ENCODE measurements around the gene HHATL. TPM values are rescaled to one million over a fixed set of nuclear protein-coding genes. Genes with fewer than 3 reads are reported as not detected.

HHATL gene
- total RNA-seq, 1 experiment from 2014 or later: not detected

- intact Hi-C loops (cut with micrococcal nuclease; ENCODE audit: unreplicated experiment): no loop called here
- no peak for DNase-seq
- no peak overlapping the region for H3K27ac Mint-ChIP-seq (ENCODE audit: unreplicated experiment)
- H3K27me3 Mint-ChIP-seq (ENCODE audit: insufficient read depth, unreplicated experiment): no peaks in the 10 kb centered on the region
- no peaks in the 10 kb centered on the region for H3K36me3 ChIP-seq (ENCODE audit: control insufficient read depth, insufficient read depth, low read length)
- CTCF ChIA-PET: interaction anchor here (1.1 kb wide), 1 partner anchor 80 kb away, joined by 3 read pairs; no protein-coding TSS in a partner anchor
- POLR2A ChIA-PET: no interaction called here
- no TSS peak for BruUV-seq (replicated peaks)
- no peaks in the 10 kb centered on the region for H3K9me3 ChIP-seq
- no peaks in the 10 kb centered on the region for H3K27me3 ChIP-seq (replicated peaks; ENCODE audit: control insufficient read depth, insufficient read depth, low read length)
- H3K9me3 Mint-ChIP-seq (ENCODE audit: unreplicated experiment): no peaks in the 10 kb centered on the region
- H3K4me1 Mint-ChIP-seq (ENCODE audit: low read depth, unreplicated experiment): no peaks in the 10 kb centered on the region
- H3K4me1 ChIP-seq: no peaks in the 10 kb centered on the region
- no peak overlapping the region for H3K4me3 Mint-ChIP-seq (ENCODE audit: unreplicated experiment)
- TF ChIP-seq CTCF (IDR thresholded peaks at IDR 0.05; ENCODE audit: insufficient read depth in 1 of 2, low read depth in 1 of 2, low read length in 1 of 2, severe bottlenecking in 1 of 2, unreplicated experiment in 1 of 2): no peak
- H3K4me3 ChIP-seq (ENCODE audit: low read depth, low read length): no peak overlapping the region
- H3K36me3 Mint-ChIP-seq (ENCODE audit: insufficient read depth, unreplicated experiment): peaks cover 10% of the 10 kb centered on the region
These were observed 38.8 kb downstream of the HHATL start for GRCh38 chr3:42663581-42664437.

GRCh38 chr3:42662813-42663535 lies 39.6 kb downstream of the HHATL start:
- no peaks in the 10 kb centered on the region for H3K4me1 Mint-ChIP-seq (ENCODE audit: low read depth, unreplicated experiment)
- peaks cover 10% of the 10 kb centered on the region for H3K36me3 Mint-ChIP-seq (ENCODE audit: insufficient read depth, unreplicated experiment)
- H3K27me3 ChIP-seq (replicated peaks; ENCODE audit: control insufficient read depth, insufficient read depth, low read length): no peaks in the 10 kb centered on the region
- H3K27me3 Mint-ChIP-seq (ENCODE audit: insufficient read depth, unreplicated experiment): no peaks in the 10 kb centered on the region
- no peak overlapping the region for H3K4me3 Mint-ChIP-seq (ENCODE audit: unreplicated experiment)
- H3K4me1 ChIP-seq: no peaks in the 10 kb centered on the region
- no TSS peak for BruUV-seq (replicated peaks)
- TF ChIP-seq CTCF (IDR thresholded peaks at IDR 0.05; ENCODE audit: insufficient read depth in 1 of 2, low read depth in 1 of 2, low read length in 1 of 2, severe bottlenecking in 1 of 2, unreplicated experiment in 1 of 2): no peak
- DNase-seq: no peak
- H3K9me3 Mint-ChIP-seq (ENCODE audit: unreplicated experiment): no peaks in the 10 kb centered on the region
- no peaks in the 10 kb centered on the region for H3K9me3 ChIP-seq
- no peaks in the 10 kb centered on the region for H3K36me3 ChIP-seq (ENCODE audit: control insufficient read depth, insufficient read depth, low read length)
- POLR2A ChIA-PET: no interaction called here
- H3K27ac Mint-ChIP-seq (ENCODE audit: unreplicated experiment): no peak overlapping the region
- intact Hi-C loops (cut with micrococcal nuclease; ENCODE audit: unreplicated experiment): no loop called here
- H3K4me3 ChIP-seq (ENCODE audit: low read depth, low read length): no peak overlapping the region
- CTCF ChIA-PET: interaction anchor here (1.1 kb wide), 1 partner anchor 81 kb away, joined by 3 read pairs; no protein-coding TSS in a partner anchor

- H3K27ac Mint-ChIP-seq (ENCODE audit: unreplicated experiment): no peak overlapping the region
- no peaks in the 10 kb centered on the region for H3K27me3 Mint-ChIP-seq (ENCODE audit: insufficient read depth, unreplicated experiment)
- Histone ChIP-seq H3K27me3 (replicated peaks; ENCODE audit: control insufficient read depth, insufficient read depth, low read length) (no peaks in the 10 kb centered on the region), H3K9me3 (no peaks in the 10 kb centered on the region), H3K4me1 (no peaks in the 10 kb centered on the region), H3K36me3 (ENCODE audit: control insufficient read depth, insufficient read depth, low read length) (no peaks in the 10 kb centered on the region), H3K4me3 (ENCODE audit: low read depth, low read length) (no peak overlapping the region)
- no peak for TF ChIP-seq CTCF (IDR thresholded peaks at IDR 0.05; ENCODE audit: insufficient read depth in 1 of 2, low read depth in 1 of 2, low read length in 1 of 2, severe bottlenecking in 1 of 2, unreplicated experiment in 1 of 2)
- CTCF ChIA-PET: no interaction called here
- no peak for DNase-seq
- H3K4me3 Mint-ChIP-seq (ENCODE audit: unreplicated experiment): no peak overlapping the region
- H3K36me3 Mint-ChIP-seq (ENCODE audit: insufficient read depth, unreplicated experiment): peaks cover 4% of the 10 kb centered on the region
- no peaks in the 10 kb centered on the region for H3K4me1 Mint-ChIP-seq (ENCODE audit: low read depth, unreplicated experiment)
- no peaks in the 10 kb centered on the region for H3K9me3 Mint-ChIP-seq (ENCODE audit: unreplicated experiment)
- BruUV-seq (replicated peaks): no TSS peak
- intact Hi-C loops (cut with micrococcal nuclease; ENCODE audit: unreplicated experiment): no loop called here
- POLR2A ChIA-PET: no interaction called here
These were observed 40.4 kb downstream of the HHATL start for GRCh38 chr3:42662037-42662812.

Measured in Caco-2 (cell line).